Ishikawa (cell line): ENCODE results near the gene ACAA2.

Source experiments
- EGR1 ChIP-seq: IDR thresholded peaks from 2 replicates; pipeline ENCODE4 v1.6.1; 2012
- NFIC ChIP-seq: IDR thresholded peaks from 2 replicates; pipeline ENCODE4 v1.6.1; 2012
- RAD21 ChIP-seq: IDR thresholded peaks from 2 replicates; pipeline ENCODE4 v1.6.1; 2012; ENCODE audit warnings: low read depth
- TAF1 ChIP-seq: IDR thresholded peaks from 2 replicates; pipeline ENCODE4 v1.6.1; 2012; ENCODE audit warnings: low read depth, mild to moderate bottlenecking
- TF ChIP-seq, protein P1 (sequence below): IDR thresholded peaks from 2 replicates; pipeline ENCODE4 v1.6.1; 2012
- TF ChIP-seq, protein P2 (sequence below): IDR thresholded peaks from 2 replicates; pipeline ENCODE4 v1.6.1; 2012

DNA sequence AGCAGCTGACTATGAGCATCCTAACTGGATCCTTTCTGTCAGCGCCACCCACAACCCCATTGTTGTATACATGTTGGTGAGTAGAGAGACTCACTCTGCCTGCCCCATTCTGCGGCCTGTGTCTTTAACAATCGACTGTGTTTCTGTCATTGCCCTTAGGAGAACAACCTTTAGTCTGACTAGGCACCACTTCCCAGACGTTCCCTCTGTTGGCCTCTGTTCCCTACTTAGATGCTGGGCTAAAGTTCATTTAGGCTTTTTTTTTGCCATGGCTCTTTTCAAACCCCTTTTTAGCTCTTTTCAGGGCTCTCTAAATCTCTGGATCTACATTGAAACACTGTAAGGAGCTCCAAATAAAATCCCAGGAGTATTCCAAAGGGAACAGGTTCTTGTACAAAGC, 20.5 kb upstream of the ACAA2 start:
- TF ChIP-seq TAF1 = no peak
- TF ChIP-seq, protein P1, sequence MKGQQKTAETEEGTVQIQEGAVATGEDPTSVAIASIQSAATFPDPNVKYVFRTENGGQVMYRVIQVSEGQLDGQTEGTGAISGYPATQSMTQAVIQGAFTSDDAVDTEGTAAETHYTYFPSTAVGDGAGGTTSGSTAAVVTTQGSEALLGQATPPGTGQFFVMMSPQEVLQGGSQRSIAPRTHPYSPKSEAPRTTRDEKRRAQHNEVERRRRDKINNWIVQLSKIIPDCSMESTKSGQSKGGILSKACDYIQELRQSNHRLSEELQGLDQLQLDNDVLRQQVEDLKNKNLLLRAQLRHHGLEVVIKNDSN = no peak
- no peak for TF ChIP-seq RAD21
- TF ChIP-seq, protein P2, sequence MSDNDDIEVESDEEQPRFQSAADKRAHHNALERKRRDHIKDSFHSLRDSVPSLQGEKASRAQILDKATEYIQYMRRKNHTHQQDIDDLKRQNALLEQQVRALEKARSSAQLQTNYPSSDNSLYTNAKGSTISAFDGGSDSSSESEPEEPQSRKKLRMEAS = no peak
- TF ChIP-seq NFIC = no peak
- no peak for TF ChIP-seq EGR1
